Stimulated activated CD8-positive, alpha-beta memory T cell treated with anti-CD3 and anti-CD28 coated beads, Interleukin-7, amount 100 ng/mL, for 1 hour (primary cell): ENCODE results near the gene PROX2.

Source experiments
- DNase-seq, 2 donors: peaks; one replicate each; pipeline ENCODE4 v3.0.0-alpha.2; 2020; ENCODE audit warnings: low read depth in 2 of 2

PROX2 gene

DNA sequence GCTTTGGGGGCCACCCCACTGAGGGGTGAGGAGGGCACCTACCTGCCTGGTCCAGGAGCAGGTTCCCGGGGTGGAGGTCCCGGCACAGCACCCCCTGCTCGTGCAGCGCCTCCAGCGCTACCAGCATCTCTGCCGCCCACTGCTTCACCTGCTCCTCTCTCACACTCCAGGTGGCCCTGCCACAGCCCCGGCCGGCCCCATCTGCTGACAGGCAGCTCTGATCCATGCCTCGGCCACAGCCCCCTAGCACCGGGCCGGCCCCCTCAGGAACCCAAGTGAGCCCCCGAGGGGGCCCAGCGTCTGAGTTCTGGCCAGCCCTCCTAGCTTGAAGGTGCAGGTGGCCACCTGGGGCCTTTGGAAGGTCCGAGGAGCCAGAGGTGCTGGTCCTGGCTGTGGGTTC lies 33.6 kb upstream of the PROX2 start:
- DNase-seq, result no peak

DNA sequence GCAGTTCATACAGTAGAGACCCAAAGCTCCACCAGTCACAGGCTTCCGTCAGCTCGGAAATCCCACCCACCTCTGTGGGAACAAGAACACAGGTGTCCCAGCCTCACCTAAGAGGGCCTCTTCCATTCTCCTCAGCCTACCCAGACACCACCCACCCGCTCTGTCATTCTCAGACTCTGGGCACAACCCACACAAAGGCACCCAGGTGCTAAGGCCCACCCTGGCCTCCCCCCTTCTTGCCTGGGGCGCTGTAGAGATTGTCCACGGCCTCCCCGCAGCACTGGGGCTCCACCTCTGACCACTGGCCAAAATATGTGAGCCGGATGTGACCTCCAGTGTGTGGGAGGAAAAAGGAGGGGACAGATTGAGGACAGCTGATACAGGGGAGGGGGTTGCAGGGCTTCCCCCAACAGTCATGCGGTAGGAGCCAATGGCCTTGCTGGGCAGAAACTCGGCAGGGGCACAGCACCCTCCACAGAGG lies 33.0 kb upstream of the PROX2 start:
- DNase-seq, result no peak

- no peak for DNase-seq
Observed at GRCh38 chr14:74907744-74908143, 31.8 kb upstream of the PROX2 start.

DNA sequence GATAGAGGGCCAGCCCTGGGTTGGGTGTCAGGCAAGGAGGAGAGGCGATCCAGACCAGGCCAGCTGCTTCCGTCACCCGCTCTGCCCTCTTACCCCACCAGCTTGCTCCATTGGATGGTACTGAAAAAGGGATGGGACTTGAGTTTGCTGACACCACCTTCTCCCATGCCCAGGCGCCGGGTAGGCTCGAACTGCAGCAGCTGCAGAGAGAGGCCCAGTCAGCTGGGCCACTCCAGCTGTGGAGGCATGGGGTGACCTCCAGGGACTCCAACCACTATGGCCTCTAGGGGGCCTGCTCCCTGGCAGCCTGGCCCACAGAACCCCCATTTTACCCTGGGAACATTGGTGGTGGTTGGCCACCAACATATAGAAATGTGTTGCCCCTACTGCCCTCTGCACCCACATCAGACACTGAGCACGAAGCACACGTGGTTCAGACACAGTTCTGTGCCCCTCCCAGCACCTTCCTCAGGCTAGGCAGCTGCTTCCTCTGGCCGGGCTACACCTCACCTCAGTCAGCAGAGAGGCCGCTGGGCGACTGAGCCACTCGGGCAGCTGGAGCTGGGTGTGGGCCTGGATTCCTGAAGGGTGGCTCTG lies 31.1 kb upstream of the PROX2 start:
- no peak for DNase-seq

DNA sequence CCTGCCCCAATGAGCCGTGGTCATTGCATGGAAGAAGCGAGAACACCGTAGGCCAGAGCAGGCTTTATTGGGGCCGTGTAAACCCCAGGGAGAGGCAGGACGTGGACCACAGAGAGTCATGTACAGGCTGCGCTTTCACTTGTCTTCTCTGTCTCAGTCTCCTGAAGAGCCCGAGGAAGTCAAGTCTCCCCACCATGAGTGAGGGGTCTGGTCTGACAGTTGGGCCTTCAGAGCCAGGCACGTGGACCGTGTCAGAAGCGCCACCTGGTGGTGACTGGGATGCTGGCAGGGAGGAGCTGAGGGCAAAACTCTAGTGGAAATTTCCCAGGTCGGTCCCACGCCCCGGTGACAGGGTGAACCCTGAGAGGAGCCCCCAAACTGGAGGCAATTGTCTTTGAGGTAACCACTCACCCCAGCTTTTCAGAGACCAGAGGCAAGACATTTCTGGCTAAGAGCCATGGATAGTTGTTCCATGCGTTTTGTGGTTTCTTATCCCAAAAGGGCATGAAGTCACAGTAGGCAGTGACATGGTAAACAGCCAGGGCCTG lies 29.7 kb upstream of the PROX2 start:
- peak; percentile 59 to 75 for DNase-seq

- no peak for DNase-seq
Observed at GRCh38 chr14:74904635-74905503, 28.9 kb upstream of the PROX2 start.

GRCh38 chr14:74902941-74903705 lies 27.2 kb upstream of the PROX2 start:
- DNase-seq, result no peak

DNA sequence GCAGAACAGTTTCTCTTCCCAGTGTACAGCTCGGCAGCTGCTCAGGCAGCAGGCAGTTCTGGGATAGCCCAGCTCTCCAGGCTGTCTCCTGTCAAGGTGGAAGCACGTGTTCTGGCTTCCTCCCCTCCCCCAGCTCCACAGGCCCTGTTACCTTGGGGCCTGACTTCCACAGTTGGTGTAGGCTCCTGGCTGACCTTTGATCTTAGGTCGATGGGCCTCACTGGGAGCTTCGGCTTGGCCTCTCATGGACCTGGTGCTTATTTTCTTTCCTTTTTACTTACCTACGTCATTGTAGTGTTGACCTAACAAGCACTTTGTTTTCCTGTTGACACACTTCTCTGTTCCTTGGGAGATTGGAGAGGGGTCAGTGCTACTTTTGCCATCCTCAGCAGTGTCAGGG lies 22.7 kb upstream of the PROX2 start:
- DNase-seq, result no peak

- DNase-seq, result no peak
Observed at GRCh38 chr14:74898083-74898482, 22.1 kb upstream of the PROX2 start.

DNA sequence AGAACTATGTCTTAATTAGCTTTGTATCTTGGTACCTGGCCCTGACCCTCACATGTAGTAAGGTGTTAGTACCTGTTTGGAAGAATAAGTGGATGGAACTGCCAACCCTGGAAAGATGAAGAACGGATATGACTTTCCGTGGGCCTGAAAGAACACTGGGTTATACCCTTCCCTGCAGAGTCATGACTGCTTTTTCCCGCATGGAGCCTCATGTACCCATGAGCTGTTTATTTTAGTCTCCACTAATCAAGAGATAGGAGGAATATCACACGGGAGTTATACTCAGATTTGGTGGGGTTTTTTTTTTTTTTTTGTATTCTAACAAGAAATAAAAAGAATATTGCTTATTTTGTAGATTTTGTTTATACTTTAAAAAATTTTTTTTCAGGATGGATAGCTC lies 21.7 kb upstream of the PROX2 start:
- no peak for DNase-seq

GRCh38 chr14:74896400-74896799 lies 20.5 kb upstream of the PROX2 start:
- no peak for DNase-seq

DNA sequence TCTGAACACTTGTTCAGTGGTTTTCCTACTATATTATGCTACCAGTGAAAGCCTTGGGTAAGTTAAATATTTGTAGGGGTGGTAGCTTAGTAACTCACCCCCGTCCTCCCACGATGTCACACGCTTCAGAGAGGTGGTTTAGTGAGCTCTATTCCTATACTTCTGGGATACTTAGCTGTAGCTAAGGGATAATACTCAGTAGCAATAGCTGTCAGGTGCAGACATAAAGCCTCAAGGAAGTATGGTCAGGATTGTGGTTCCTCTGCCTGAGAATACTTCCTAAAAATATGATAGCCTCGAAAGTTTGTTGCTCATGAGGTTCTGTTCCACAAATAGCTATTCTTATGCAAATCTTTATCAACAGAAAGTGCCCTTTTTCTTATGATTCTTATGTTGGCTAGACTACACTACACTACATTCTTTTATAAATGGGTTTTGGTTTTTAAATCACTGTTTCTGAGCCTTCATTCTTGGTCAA lies 17.7 kb upstream of the PROX2 start:
- DNase-seq, result no peak

GRCh38 chr14:74892745-74893144 lies 16.8 kb upstream of the PROX2 start:
- no peak for DNase-seq

GRCh38 chr14:74891870-74892269 lies 15.9 kb upstream of the PROX2 start:
- no peak for DNase-seq

DNA sequence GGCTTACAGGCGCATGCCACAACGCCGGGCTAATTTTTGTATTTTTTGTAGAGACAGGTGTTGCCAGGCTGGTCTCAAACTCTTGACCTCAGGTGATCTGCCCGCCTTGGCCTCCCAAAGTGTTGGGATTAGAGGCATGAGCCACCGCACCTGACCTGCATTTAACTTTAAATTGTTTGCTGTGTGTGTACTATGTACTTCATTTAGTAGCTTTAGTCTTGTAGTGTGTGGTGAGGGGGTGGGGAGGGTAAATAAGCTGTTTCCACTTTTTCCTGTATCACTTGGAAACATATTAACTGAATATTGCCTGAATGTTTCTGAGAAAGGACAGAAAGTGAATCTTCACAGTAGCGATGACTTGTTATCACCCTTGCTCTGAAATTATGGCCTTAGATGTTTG lies 14.3 kb upstream of the PROX2 start:
- no peak for DNase-seq

DNA sequence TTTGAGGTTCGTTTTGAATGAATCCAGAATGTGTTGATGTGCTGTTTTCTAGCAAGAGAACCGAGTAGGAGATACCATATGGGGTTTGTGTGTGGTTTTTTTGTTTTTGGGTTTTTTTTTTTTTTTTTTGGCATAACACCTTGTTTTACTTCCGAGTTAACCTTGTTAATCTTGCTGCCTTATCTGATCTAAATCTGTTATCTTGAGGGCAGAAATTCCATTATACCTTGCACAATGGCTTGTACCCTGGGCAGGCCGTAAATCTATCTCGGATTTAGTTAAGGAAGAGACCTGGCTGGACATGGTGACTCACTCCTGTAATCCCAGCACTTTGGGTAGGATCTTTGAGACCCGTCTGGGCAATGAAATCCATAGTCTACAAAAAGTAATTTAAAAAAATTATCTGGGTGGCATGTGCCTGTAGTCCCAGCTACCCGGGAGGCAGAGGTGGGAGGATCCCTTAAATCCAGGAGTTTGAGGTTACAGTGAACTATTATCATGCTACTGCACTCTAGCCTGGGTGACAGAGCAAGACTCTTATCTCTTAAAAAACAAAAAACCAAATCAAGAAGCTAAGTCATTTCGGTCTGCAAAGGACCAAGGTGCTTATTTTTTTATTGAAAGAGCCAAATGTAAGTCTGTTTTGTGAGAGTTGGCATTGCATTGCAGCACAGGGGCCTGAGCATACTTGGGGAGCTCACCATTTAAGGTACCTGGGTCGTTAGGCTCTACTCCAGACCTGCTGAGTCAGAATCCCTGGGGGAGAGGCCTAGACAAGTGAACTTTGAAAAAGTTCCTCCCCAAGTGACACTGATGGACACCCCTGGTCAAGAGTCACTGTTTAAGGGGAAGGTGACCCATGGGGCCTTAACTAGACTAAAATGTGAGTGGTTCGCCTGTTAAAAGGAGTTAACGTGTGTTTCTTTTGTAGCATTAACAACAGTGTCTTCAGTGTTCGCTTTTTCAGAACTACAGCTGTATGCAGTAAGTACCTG lies 12.5 kb upstream of the PROX2 start:
- DNase-seq, result no peak

GRCh38 chr14:74886001-74886400 lies 10.1 kb upstream of the PROX2 start:
- DNase-seq, result no peak

- DNase-seq, result no peak
Observed at GRCh38 chr14:74882103-74882920, 6.4 kb upstream of the PROX2 start.

DNA sequence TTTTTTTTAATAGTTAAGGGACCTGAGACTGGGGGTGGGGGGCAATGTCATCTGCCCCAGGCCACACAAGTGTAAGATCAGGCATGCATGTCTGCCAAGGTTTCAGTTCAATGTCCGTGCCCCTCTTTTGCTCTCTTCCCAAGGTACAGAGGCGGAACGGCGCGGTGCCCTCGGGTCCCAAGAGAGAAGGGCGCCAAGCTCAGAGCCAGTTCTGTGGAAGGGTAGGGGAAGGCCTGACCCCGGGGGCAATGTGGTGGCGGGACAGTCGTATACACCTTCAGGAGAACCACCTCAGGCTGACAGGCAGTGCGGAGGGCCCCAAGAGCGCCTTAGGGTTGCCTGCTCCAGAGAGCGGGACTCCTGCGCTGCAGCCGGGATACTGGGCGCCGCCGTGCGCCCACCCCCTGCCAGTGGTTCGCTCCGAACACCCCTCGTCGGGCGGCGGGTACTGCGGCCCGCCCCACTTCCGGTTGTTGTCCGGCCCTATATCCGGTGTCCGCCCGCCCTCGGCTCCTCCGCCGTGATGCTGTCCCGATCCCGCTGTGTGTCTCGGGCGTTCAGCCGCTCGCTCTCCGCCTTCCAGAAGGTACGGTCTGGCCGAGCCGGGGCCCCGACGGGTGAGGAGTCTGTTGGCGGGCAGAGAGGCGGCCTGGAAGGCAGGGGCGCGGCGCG lies 5.6 kb upstream of the PROX2 start, which contains the start of gene DLST:
DLST (plus strand) TSS at position 486 of the 672 bp plus-strand sequence; CDS start at position 524, 38 bp downstream.
- DNase-seq, result peak; percentile 69 to 73
